OCI-LY7 (cell line): ENCODE results near the gene MED10.

Experiments used
- CTCF ChIP-seq: fragments of 200-600 bp; sonication (generic); conservative IDR thresholded peaks from 2 replicates; pipeline ENCODE4 v1.5.1; 2014; ENCODE audit warnings: mild to moderate bottlenecking, antibody characterized with exemption, low read length, moderate library complexity, mixed read lengths
- EZH2phosphoT487 ChIP-seq: fragments of 200-600 bp; sonication (generic); IDR thresholded peaks from 2 replicates; pipeline ENCODE4 v1.6.1; 2018; ENCODE audit warnings: low read depth, borderline replicate concordance, mild to moderate bottlenecking, mixed run types, antibody characterized with exemption, low read length, moderate library complexity, mixed read lengths

DNA sequence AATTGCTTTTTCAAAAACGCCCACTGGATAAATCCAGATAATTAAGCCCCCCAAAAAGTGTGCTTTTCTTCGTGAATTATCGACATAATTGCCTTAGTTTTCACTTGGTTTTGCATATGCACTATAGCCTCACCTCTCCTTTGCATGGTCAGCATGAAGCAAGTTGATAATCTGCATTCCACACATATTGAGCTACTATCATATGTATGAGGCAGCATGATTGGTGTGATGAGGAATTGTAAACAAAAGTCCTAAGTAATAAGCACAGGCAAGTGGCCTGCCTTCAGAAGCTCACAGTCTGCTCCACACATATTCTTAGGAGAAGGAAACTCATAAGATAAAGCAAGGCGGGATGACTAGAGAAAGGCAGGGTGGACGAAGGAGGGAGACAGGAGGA is 33.8 kb downstream of the MED10 start:
- TF ChIP-seq CTCF: no peak
- no peak for TF ChIP-seq EZH2phosphoT487
